ENCODE data around the gene SRSF3.

Gene SRSF3

DNA sequence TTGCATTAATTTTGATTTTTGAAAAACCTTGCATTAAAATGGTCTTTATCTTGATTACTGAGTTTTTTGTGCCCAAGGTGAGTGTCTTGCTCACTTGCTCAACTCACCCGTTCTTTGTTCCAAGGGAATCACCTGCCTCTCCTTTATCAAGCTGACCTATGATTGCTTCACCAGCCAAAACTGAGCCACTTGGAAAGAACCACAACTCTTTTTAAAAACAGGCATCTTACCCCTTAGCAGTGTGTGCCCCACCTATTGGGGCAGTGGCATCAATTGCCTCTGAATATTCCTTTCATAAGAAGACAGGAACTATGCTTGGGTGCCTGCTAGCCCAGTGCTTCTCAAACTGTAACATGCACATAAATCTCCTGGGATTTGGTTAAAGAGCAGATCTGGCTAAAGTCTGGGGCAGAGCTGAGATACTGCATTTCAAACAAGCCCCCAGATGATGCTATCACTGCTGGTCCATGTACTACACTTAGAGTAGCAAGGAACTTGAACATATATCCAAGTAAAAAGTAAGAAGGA lies 43.6 kb upstream of the SRSF3 start:
- no peak for DNase-seq (ENCODE audit: low read depth)
- TF ChIP-seq, protein P1, sequence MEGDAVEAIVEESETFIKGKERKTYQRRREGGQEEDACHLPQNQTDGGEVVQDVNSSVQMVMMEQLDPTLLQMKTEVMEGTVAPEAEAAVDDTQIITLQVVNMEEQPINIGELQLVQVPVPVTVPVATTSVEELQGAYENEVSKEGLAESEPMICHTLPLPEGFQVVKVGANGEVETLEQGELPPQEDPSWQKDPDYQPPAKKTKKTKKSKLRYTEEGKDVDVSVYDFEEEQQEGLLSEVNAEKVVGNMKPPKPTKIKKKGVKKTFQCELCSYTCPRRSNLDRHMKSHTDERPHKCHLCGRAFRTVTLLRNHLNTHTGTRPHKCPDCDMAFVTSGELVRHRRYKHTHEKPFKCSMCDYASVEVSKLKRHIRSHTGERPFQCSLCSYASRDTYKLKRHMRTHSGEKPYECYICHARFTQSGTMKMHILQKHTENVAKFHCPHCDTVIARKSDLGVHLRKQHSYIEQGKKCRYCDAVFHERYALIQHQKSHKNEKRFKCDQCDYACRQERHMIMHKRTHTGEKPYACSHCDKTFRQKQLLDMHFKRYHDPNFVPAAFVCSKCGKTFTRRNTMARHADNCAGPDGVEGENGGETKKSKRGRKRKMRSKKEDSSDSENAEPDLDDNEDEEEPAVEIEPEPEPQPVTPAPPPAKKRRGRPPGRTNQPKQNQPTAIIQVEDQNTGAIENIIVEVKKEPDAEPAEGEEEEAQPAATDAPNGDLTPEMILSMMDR (conservative IDR thresholded peaks at IDR 0.05; ENCODE audit: control insufficient read depth, insufficient read depth, low read depth, low read length) = no peak
- no peak overlapping the region for H3K4me3 ChIP-seq (ENCODE audit: control insufficient read depth, low read depth, low read length)

DNA sequence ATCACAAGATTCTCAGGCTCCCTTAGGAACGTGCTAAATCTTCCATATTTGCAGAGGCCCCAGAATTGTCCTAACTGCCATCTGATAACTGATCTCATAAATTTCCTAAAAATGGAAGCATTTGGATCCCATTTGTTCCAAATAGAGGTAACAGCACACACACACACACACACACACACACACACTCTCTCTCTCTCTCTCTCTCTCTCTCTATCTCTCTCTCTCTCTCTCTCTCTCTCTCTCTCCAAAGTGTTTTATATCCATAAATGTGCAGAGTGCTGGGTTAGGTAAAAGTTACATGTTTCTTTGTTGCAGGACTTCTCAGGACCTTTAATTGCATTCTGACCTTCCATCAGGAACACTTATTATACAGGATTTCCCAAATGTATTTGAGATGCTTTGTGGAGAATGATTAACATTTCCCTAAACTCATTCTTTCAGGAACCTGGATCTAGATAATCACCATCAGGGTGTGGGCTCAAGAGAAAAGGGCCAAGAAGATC lies 38.4 kb upstream of the SRSF3 start:
- TF ChIP-seq, protein P1 (conservative IDR thresholded peaks at IDR 0.05; ENCODE audit: control insufficient read depth, insufficient read depth, low read depth, low read length) = no peak
- no peak overlapping the region for H3K4me3 ChIP-seq (ENCODE audit: control insufficient read depth, low read depth, low read length)
- DNase-seq (ENCODE audit: low read depth) = no peak

DNA sequence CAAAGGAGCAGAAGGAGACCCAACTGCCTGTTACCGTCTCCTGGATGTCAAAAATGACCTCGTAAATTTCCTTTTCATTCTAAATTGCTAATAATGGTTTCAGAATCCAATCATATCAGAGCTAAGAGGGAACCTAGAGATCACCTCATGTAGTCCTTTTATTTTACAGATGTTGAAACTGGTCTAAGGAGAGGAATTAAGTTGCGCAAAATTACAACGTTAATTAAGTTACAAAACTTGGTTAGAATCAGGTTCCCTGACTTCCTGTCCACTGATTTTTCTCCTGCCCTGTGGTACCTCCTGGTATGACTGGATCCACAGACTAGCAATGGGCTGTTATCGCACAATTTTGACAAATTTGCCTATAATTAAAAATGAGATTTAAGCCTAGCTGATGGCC lies 37.9 kb upstream of the SRSF3 start:
- H3K4me3 ChIP-seq (ENCODE audit: control insufficient read depth, low read depth, low read length) = no peak overlapping the region
- TF ChIP-seq, protein P1 (conservative IDR thresholded peaks at IDR 0.05; ENCODE audit: control insufficient read depth, insufficient read depth, low read depth, low read length) = no peak
- DNase-seq (ENCODE audit: low read depth) = no peak

DNA sequence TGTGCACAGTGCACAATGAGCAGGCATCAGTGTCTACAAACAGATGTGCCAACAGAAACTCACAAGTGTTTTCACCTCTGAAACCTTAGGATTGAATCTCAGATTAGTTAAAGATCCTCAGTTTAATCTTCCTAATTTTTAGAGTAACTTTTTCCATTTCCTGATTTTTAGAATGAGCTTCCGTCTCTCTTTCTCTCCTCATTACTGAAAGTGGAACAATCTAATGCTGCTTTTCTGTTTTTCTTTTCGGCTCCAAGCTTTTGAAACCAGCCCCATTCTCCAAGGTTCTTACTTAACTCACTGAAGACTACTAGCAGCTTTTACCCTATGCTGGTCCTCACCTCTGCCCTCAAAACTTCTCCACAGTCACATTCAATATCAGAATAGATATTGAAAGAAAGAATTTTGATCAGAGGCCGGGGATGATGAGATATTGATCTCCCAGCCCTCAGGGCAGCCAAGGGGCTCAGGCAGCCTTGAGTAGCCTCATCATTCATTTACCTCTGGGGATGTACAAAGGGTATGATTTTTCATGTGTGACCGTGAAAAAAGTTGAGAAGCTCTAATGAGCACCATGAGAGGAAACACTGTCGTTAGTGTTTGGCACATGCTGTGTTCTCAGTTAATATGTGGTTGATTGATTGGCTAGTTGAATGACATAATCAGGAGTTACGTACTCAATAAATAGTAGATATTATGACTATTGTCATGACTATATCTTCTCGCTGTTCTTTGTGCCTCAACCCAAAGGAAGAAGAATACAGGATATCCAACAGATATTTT lies 35.0 kb upstream of the SRSF3 start:
- TF ChIP-seq, protein P1 (conservative IDR thresholded peaks at IDR 0.05; ENCODE audit: control insufficient read depth, insufficient read depth, low read depth, low read length) = no peak
- H3K4me3 ChIP-seq (ENCODE audit: control insufficient read depth, low read depth, low read length) = no peak overlapping the region
- no peak for DNase-seq (ENCODE audit: low read depth)

DNA sequence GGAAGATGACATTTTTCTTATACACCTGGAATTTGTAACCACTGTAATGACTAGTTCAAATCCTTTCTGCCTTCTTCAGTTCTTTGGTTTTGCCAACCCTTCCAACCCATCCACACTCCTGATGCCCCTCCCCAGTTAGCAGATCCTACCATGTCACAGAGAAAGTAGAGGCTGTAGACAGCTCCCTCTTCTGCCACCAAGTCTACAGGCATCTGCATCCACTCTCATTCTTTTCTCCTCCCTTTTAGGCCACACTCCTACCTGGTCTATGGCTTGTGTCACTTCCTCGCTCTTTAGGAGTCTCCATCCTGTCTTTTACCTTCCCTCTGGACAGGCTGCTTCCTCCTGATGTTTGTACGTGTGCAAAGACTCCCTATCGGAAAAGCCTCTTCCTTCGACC lies 33.3 kb upstream of the SRSF3 start:
- H3K4me3 ChIP-seq (ENCODE audit: control insufficient read depth, low read depth, low read length) = no peak overlapping the region
- TF ChIP-seq, protein P1 (conservative IDR thresholded peaks at IDR 0.05; ENCODE audit: control insufficient read depth, insufficient read depth, low read depth, low read length) = no peak
- DNase-seq (ENCODE audit: low read depth) = no peak

DNA sequence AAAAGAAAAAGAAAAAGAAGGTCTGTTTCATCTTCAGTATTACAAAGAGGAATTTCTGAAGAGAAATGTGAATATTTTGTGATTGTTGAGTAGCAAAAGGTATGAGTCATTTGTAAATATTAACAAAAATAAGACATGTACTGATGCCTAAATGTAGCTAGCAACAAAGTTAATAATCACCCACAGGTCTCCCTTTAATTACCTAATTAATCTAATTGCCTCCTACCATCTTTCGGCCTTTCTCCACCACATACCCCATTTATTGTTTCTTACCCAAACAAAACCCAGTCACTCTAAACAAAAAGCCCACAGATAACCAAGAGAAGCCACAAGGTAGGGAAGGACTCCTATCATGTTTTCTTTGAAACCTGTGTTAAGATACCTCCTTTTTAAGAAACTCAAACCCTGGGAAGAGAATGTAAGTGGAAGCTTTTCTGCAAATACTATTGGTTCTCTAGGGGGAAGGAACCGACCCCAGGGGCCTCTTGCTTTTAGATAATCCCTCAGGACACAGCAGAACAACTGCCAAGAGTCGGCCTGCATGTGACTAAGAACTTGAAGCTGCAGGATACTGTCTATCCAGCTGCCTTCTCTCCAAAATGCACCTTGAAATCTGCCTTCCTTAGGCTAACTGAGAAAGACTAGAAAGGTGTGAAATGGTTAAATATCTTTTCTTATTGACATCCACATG lies 30.8 kb upstream of the SRSF3 start:
- TF ChIP-seq, protein P1 (conservative IDR thresholded peaks at IDR 0.05; ENCODE audit: control insufficient read depth, insufficient read depth, low read depth, low read length) = no peak
- H3K4me3 ChIP-seq (ENCODE audit: control insufficient read depth, low read depth, low read length) = no peak overlapping the region
- no peak for DNase-seq (ENCODE audit: low read depth)

Measured in fibroblast of mammary gland (primary cell).